ENCODE measurements around the gene GPR155. TPM values are rescaled to one million over a fixed set of nuclear protein-coding genes. Genes with fewer than 3 reads are reported as not detected.

GPR155 gene
- total RNA-seq = 16.6 TPM
- long read RNA-seq, full-length matches to known transcripts = 42 of 60 reads
- long read RNA-seq, partial matches to known transcripts = 11 of 60 reads
- long read RNA-seq, other reads (novel, unspliced or antisense) = 7 of 60 reads

DNA sequence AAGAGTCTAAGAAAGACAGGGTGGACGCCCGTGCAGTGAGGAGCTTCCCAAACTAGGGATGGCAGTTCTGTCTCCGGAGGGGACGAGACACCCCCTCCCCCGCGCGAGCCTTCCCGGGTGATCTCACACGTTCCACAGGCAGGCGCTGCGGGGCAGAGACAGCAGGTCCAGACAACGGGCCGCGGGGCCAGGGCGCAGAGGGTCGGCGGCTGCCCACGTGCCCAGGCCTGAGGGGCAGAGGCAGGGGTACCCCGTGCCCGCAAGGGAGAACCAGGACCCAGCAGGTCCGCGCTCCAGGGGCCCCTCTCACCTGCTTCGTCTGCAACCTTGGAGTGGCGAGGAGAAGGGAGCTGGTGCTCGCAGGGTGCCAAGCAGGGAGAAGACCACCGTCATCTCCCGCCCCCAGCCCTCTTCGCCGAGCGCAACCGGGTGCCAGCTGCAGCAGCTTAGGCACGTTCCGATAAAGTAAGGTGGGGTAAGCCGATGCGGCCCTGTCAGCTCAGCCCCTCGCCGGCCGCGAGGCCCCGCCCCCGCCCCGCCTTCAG lies at the start of gene GPR155:
Gene GPR155, minus strand, starts transcription at position 467 of the 545 bp plus-strand sequence. CDS start 5,073 bp downstream, outside the sequence.
- intact Hi-C loops (cut with micrococcal nuclease) = no loop called here
- peak; percentile 78 for ATAC-seq
- peak; percentile 85 for DNase-seq

DNA sequence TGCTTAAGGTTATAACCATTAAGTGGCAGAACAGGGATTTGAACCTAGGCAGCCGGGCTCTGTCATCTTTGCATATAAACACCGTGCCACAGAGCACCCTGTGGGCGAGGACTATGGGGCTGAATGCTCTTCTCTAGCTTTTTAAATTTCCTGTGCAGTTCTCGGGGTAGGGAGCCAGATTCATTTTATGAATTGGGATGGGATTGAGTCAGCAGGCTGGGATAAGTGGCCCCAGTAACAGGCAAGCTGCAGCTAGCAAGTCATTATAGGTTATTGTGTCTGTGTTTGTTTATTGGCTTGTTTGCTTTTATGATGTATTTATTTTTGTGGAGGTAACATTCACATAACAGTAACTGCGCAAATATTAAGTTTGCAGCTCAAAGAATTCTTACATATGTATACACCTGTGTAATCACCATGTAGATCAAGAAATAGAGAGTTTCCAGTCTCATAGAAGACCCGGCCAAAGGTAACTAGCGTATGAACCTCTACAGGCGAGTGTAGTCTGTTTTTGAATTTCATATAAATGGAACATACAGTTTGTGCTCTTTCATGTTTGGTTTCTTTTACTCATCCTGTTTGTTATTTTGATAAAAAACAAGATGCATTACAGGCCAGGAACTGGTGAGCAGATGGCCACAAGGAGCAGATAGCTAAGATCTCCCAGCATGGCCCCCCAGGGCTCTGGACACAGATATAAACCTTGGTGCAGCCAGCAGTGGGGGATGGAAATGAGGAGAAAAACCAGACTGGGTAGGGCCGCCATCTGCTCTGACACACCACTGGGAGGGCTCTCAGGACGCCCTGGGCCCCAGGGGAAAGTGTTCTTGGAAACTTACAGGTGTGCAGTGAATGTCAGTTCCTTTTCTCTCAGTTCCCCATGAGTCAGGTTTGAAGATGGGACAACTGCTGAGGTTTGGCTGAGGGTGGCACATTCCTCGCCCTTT lies 49.2 kb upstream of the GPR155 start:
- DNase-seq (no peak), ATAC-seq (no peak)
- intact Hi-C loops (cut with micrococcal nuclease) = no loop called here

- ATAC-seq = no peak
- DNase-seq = no peak
- intact Hi-C loops (cut with micrococcal nuclease) = no loop called here
These were observed 48.3 kb upstream of the GPR155 start for GRCh38 chr2:174535083-174535482.

DNA sequence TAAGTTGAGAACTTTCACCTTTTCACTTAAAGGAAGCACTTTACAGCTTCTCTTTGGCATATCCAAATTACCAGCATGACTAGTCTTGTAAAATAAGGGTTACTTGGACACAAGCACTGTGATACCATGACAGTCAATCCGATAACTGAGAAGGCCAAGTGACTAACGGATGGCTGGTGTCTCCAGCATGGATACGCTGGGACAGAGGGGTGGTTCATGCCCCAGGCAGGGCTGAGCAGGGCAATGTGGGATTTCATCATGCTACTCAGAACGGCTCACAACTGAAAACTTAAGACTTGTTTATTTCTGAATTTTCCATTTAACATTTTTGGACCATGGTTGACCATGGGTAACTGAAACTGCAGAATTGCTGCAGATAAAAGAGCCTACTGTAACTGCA lies 43.1 kb upstream of the GPR155 start:
- ATAC-seq = no peak
- DNase-seq = no peak
- intact Hi-C loops (cut with micrococcal nuclease) = loop anchor here (10.0 kb wide), 1 partner anchor 65 kb away; no protein-coding TSS in a partner anchor

- no peak for ATAC-seq
- DNase-seq = no peak
- intact Hi-C loops (cut with micrococcal nuclease) = loop anchor here (10.0 kb wide), 1 partner anchor 63 kb away; no protein-coding TSS in a partner anchor
These were observed 41.1 kb upstream of the GPR155 start for GRCh38 chr2:174527959-174528358.

GRCh38 chr2:174527101-174527721 lies 40.4 kb upstream of the GPR155 start:
- ATAC-seq = no peak
- DNase-seq = no peak
- intact Hi-C loops (cut with micrococcal nuclease) = loop anchor here (10.0 kb wide), 1 partner anchor 62 kb away; no protein-coding TSS in a partner anchor

DNA sequence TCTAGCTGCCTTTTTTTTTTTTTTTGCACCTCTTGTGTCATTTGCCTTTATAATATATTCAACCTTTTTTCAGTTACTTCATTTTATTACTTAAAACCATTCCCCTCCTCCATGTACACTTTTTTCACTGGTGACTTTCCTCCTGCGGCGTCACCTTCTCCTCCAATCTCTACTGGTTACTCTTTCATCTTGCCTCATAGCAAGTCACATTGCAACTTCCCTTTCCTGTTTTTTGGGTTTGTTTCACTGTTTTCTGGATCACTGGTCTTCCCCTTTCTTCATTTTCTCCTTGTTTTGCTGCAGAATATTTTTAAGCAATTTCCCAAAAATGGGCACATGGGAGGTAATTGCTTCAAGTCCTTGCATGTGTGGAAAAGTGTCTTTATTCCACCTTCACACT lies 37.7 kb upstream of the GPR155 start:
- ATAC-seq (peak; percentile 35), DNase-seq (no peak)
- intact Hi-C loops (cut with micrococcal nuclease) = loop anchor here (10.0 kb wide), 1 partner anchor 60 kb away; no protein-coding TSS in a partner anchor

- intact Hi-C loops (cut with micrococcal nuclease) = loop anchor here (10.0 kb wide), 1 partner anchor 58 kb away; no protein-coding TSS in a partner anchor
- ATAC-seq (peak; percentile 17), DNase-seq (no peak)
These were observed 35.7 kb upstream of the GPR155 start for GRCh38 chr2:174522553-174522952.

DNA sequence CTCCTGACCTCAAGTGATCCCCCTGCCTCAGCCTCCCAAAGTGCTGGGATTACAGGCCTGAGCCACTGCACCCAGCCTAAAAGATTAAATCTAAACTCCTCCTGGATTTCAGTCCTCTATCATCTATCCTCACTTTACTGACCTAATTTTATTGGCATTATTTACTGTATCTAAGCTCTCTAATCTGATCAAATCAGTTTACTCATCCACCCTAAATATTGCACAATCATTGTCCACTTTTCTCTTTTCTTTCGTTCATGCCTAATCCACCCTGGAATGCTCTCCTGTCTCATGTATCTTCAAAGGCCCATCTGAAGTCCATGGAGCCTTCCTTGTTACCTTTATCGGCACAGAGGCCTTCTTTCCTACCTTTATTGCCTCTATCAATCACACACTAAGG lies 31.6 kb upstream of the GPR155 start:
- intact Hi-C loops (cut with micrococcal nuclease) = no loop called here
- no peak for ATAC-seq
- DNase-seq = no peak

DNA sequence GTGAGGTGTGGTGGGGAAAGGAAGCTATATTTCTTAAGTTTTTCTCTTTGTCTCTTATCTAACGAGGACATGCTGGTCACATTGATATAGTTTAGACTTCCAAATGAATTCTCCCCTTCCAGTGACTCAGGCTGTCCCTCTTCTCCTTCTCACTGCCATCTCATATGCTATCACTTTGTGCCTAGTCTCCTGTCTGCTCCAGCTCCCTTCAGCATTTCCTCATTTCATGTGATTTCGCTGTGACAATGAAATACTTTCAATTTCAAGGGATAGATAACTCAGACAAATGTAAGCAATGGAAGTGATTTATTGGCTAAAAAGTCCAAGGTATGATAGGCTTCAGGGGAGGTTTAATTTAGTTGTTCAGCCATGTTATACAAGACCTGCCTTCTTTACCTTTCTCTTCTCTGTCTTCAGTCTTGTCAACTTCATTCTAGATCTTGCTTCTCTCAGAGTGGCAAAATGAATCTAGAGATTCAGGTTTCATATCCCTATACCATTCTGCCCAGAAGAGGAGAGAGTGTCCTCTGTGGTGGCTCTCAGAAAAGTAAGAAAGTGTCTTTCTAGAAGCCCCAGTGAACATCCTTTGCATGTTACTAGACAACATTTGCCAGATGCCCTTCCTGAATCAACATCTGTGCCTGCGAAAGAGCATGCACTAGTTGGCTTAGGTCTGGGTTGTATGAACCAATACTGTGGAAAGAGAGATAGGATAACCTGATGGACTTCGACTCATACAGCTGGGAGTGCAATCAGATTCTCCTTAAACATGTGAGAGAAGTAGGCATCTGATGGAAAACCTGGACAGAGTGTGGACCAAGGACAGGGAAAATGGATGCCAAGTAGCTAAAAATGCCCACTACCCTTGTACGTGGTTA lies 29.9 kb upstream of the GPR155 start:
- ATAC-seq (no peak), DNase-seq (no peak)
- intact Hi-C loops (cut with micrococcal nuclease) = no loop called here

- DNase-seq (no peak), ATAC-seq (no peak)
- intact Hi-C loops (cut with micrococcal nuclease) = no loop called here
These were observed 25.5 kb upstream of the GPR155 start for GRCh38 chr2:174512345-174512744.

DNA sequence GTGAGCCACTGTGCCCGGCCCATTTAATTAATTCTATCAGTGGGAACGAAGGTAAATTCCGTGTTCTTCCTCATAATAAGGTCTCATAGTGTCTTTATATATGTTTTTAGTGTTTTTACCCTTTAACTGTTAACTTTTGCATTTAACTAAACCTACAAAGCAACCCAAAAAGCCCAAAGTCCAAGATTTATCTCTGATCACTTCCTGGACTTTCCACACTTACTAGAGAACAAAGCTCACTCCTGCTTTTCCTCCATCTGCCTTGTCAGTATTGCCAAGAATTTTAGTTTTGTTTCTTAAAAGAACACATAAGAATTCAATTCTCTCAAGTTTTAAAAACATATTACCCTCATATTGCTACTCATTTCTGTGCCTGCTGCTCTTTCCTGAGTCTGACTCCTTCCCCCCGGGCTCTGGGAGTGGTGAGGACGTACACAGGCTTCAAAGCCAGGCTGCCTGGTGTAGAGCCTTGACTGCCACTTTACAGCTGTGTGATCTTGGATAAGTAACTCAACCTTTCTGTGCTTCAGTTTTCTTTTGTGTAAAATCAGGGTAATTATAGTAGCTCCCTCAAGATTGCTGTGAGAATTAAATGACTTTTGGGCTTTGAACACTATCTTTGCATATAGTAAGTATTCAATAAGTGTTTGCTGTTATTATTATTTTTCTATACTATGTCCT lies 24.9 kb upstream of the GPR155 start:
- DNase-seq (no peak), ATAC-seq (no peak)
- intact Hi-C loops (cut with micrococcal nuclease) = no loop called here

GRCh38 chr2:174510583-174511189 lies 23.9 kb upstream of the GPR155 start:
- DNase-seq (no peak), ATAC-seq (no peak)
- intact Hi-C loops (cut with micrococcal nuclease) = no loop called here

GRCh38 chr2:174503161-174503809 lies 16.5 kb upstream of the GPR155 start:
- no peak for ATAC-seq
- no peak for DNase-seq
- intact Hi-C loops (cut with micrococcal nuclease) = no loop called here

GRCh38 chr2:174499371-174499770 lies 12.5 kb upstream of the GPR155 start:
- DNase-seq = no peak
- no peak for ATAC-seq
- intact Hi-C loops (cut with micrococcal nuclease) = no loop called here

DNA sequence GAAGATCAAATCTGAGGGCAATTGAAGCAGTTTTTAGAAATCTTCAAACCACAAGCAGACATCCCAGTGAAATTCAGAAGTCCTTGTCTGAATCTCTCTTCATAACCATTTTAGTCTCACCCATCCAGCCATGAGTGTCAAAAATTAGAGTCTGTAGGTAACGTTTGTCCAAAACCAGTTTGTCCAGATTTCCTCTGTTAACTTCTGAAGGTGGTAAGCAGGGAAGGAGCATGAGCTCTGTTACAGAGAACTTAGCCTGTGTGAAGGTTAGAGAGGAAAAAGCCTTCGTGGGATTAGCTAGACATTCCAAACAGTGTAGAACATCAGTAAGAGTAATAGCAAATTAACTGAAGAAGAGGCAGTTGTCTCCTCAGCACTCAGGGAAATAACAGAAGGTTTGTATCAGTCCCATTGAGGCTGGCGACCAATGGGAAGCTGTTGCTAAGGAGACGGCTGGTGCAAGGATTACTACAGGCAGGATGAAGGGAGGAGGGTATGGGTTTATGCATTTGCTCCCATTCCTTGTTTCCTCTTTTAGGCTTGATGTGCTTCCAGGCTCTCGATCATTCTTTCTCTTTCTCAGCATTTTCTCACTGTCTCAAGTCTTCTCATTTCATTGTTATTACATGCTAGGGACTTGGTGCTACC lies 8.7 kb upstream of the GPR155 start:
- intact Hi-C loops (cut with micrococcal nuclease) = no loop called here
- DNase-seq (no peak), ATAC-seq (no peak)
